Mucosa of stomach (tissue), 1 donor: ENCODE results near the gene GALT.

Source experiments
- H3K27me3 ChIP-seq: one replicate; pipeline ENCODE4 v1.7.0; 2013; ENCODE audit warnings: mild to moderate bottlenecking, low read length; ENCODE audit not compliant: control insufficient read depth, insufficient read depth
- H3K36me3 ChIP-seq: one replicate; pipeline ENCODE4 v1.7.0; 2013; ENCODE audit warnings: low read length; ENCODE audit not compliant: control insufficient read depth, insufficient read depth
- H3K4me1 ChIP-seq: one replicate; pipeline ENCODE4 v1.7.0; 2013; ENCODE audit warnings: mild to moderate bottlenecking, low read length; ENCODE audit not compliant: control insufficient read depth, insufficient read depth
- H3K4me3 ChIP-seq: one replicate; pipeline ENCODE4 v1.7.0; 2013; ENCODE audit warnings: low read length
- H3K9ac ChIP-seq: one replicate; pipeline ENCODE4 v1.7.0; 2013; ENCODE audit warnings: mild to moderate bottlenecking, low read length, moderate library complexity
- H3K9me3 ChIP-seq: one replicate; pipeline ENCODE4 v1.7.0; 2013; ENCODE audit warnings: mild to moderate bottlenecking, low read length, moderate library complexity; ENCODE audit not compliant: control insufficient read depth
- donor health status: Pancreatic carcinoma.

The GALT gene

DNA sequence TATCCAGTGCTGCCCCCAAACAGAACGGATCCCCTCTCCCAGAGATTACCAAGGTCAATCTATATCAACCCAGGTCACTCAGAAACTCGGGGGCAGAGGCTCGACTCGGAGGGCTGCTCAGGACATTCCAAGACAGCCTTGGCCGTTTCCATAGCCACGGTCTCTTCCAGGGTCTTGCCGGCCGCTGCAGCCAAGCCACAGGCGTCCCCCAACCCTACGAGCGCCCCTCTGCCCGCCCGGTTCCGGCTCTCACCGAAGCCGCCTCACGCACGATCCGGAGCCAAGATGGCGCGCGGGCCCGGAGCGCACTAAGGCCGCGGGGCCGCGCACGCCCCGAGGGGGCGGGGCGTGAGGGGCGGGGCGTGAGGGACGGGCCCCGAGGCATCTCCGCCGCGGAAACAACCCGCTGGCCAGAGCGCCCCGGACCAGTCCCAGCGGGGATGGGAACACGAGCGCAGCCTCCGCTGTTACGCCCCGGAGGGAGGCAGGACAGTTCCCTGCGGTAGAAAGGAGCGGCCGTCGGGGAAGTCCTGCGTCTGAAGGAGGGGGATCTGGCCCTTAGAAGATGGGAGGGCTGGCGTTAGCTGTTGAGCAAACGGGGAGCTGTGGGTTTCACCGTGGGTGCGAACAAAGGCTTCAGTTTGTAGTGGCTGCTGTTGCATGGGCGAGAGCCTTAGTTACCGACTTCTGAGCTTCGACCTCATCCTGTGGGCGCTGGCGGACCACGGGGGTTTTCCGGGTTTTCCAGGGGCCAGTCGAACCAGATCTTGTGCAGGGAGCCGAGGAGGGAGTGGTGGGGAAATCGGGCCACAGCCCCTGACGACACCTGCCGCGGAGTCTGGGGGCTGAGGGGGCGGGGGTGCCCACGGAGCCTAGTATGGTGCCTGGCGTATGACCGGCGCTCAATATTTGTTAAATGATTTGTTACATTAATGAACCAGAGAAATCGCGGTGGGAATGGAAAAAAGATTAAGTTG lies 34.4 kb upstream of the GALT start, which contains the start of gene RPP25L:
Gene RPP25L (minus strand): TSS at position 287 of the 977 bp plus-strand sequence. CDS start 801 bp downstream, outside the sequence.
- Histone ChIP-seq H3K9ac (peak within 1 kb of the TSS; percentile 90), H3K36me3 (no peaks in the 10 kb centered on the region), H3K27me3 (no peaks in the 10 kb centered on the region)

DNA sequence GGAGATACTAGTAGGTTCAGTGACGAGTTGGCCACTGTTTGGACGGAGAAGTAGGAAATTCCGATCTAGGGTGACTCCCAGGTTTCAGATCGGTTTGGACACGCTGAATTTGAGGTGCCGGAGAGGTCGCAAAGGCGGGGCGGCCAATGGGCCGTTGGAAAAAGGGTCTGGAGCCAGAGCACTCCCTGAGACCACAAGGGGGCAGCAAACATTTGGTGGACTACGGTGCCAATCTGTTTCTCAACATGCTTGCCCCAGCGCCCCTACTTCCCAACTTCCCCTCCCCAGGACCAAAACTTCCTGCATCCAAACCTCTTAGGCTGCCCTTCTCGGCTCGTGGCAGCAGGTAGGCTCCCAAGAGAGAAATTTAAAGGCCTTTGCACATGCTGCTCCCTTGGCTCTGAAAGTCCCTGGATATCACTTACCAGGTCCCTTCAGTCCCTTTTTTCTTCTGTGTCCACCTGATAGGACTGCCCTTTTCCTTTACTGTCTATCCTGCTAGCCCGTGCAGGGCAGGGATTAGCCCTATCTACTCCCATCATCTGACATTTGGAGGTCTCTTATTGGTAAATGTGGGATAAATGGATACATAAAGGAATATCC lies 33.6 kb upstream of the GALT start:
- peak overlapping the region; percentile 90 for H3K9ac ChIP-seq
- peak overlapping the region; percentile 48 for H3K4me3 ChIP-seq
- no peaks in the 10 kb centered on the region for H3K9me3 ChIP-seq
- no peaks in the 10 kb centered on the region for H3K36me3 ChIP-seq
- peaks cover 17% of the 10 kb centered on the region for H3K4me1 ChIP-seq
- no peaks in the 10 kb centered on the region for H3K27me3 ChIP-seq

More for the DNA sequence above, 34.4 kb upstream of the GALT start, which contains the start of gene RPP25L:
- H3K9me3 ChIP-seq = no peaks in the 10 kb centered on the region
- H3K4me1 ChIP-seq = peaks cover 17% of the 10 kb centered on the region
- peak within 1 kb of the TSS; percentile 48 for H3K4me3 ChIP-seq

DNA sequence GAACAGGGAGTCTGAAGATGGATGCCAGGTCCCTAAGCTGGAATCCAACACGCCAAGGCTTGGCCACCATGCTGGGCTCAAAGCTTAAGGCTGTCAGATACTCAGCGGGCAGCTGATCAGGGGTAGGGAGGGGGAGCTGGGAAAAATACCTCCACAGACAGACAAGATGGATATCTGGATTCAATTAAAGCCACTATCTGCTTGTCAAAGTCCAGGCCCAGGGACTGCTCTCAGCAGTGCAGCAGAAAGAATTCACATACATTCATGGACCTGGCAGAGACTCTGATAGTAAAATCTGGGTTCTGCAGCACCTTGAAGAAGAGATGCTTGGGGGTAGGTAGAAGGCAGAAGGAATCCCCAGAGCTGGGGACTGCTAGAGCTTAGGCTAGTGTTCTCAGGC lies 31.3 kb upstream of the GALT start:
- H3K27me3 ChIP-seq = no peaks in the 10 kb centered on the region
- no peaks in the 10 kb centered on the region for H3K9me3 ChIP-seq
- no peaks in the 10 kb centered on the region for H3K36me3 ChIP-seq
- peaks cover 26% of the 10 kb centered on the region for H3K4me1 ChIP-seq
- no peak overlapping the region for H3K9ac ChIP-seq
- H3K4me3 ChIP-seq = no peak overlapping the region

DNA sequence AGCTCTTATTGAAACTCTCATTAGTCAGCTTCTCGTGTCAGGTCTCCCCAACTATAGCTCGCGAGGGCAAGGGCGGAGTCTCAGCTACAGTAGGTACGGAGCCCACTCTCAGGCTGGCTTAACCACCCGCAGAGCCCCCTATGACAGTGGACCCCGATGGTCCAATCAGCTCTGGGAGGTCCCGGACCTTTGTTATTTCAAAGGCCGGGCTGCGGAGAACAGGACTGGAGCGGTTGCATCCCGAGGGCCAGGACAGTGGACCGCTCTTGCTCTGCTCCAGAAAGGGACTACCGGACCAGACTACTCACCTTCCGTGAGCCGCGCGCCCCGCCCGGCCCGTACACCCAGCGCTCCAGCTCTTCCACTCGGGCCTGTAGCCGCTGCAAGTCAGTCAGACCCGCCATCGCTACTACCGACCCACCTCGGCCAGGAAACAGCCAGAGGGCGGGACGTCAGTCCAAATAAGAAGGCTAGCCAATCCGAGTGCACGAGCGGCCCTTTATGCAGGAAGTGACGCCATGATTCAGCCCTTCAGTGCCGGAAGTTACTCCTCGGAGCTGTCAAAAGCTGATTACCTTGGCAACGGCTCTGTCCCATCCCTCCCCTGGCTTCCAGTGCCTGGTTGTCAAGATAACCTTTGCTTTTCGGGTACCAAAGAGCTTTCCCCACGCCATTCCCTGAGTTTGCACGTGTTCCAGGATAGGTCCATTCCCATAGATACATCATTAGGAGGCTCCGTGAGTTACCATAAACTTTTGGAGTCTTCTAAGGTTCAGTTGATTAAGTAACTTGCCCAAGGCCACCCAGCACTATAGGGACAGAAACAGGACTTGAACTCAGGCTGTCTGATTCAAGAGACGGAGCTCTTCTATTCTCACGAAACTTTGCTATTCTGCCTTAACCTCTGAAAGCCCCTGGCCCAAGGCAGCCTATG lies 26.1 kb upstream of the GALT start, which contains the start of gene DCTN3:
Gene DCTN3 (minus strand): TSS at position 435 of the 934 bp plus-strand sequence. CDS start 31 bp downstream, at position 404.
- H3K4me1 ChIP-seq = peaks cover 15% of the 10 kb centered on the region
- H3K27me3 ChIP-seq = peaks cover 40% of the 10 kb centered on the region
- H3K9me3 ChIP-seq = no peaks in the 10 kb centered on the region
- peak within 1 kb of the TSS; percentile 75 for H3K4me3 ChIP-seq
- peak within 1 kb of the TSS; percentile 87 for H3K9ac ChIP-seq
- no peaks in the 10 kb centered on the region for H3K36me3 ChIP-seq

DNA sequence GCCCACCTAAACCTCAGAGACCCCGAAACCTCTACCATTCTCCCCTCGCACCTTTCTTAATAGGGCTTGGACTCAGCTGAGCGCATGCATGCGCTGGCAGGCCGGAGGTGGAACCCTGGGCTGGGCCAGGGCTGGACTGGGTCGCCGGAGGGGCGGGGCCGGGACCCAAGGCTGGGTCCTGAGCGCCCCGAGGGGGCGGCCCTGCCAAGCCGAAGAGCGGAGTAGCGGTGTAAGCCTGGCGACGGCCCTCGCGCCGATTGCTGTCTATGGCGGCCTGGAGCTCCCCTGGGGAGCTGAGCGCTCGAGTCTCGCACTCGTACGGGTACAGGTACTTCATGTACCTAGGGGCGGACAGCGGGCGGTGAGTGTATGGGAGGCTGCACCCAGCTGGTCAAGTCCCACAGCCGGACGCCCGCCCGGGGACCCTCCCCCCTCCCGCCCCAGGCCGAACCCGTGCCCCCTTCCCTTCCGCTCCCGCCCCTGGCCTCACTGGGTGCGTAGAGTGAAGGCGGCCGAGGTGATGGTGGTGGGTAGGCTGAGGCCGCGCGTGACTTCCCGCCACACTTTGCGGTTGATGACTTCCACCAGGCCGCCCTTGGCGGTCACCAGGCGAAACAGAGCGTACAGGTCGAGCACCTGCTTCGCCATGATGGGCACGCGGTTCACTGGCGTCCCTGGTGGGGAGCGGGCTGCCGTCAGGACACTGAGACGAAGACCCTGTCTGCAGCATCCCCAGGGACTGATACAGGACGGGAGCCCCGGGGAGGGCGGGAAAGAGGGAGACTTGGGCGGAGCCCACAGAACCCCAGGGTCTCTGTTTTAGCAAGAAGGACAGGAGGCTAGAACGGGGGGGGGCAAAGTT lies 22.9 kb upstream of the GALT start:
- no peak overlapping the region for H3K4me3 ChIP-seq
- no peaks in the 10 kb centered on the region for H3K9me3 ChIP-seq
- peaks cover 22% of the 10 kb centered on the region for H3K4me1 ChIP-seq
- H3K27me3 ChIP-seq = peaks cover 72% of the 10 kb centered on the region
- H3K9ac ChIP-seq = no peak overlapping the region
- H3K36me3 ChIP-seq = no peaks in the 10 kb centered on the region

DNA sequence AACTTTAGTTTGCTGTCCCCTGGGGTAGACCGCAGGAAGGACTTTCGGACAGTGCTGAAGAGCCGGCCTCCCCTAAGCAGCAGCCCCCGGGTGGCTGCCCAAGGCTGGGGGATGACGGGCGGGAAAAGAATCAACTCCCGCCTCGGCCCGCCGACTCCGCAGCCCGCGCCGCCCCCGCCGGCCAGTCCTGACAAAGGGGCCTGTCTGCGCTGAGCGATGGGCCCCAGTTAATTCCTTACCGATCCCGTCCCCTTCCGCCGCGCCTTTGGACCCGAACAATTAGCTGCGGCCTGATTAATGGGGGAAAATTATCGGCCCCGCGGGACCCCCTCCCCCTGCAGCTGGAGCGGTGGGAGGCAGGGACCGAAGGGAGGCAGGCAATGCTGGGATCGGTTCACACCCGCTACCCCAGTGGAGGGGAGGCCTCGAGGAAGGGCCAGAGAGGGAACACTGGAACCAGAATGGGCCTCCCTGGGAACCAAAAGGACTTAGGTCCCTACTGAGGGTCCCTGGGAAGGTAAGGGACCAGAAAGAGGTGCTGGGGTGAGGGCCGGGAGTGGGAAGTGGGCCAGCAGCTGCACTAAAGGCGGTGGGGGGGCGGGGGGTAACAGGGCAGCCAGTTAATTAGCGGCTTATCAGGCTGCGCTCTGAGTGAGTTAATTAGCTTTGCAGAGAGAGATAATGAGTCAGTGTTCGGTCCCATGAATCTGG lies 21.8 kb upstream of the GALT start:
- Histone ChIP-seq H3K9me3 (no peaks in the 10 kb centered on the region), H3K4me3 (no peak overlapping the region), H3K9ac (no peak overlapping the region), H3K27me3 (peaks cover 81% of the 10 kb centered on the region), H3K4me1 (peaks cover 19% of the 10 kb centered on the region), H3K36me3 (no peaks in the 10 kb centered on the region)

DNA sequence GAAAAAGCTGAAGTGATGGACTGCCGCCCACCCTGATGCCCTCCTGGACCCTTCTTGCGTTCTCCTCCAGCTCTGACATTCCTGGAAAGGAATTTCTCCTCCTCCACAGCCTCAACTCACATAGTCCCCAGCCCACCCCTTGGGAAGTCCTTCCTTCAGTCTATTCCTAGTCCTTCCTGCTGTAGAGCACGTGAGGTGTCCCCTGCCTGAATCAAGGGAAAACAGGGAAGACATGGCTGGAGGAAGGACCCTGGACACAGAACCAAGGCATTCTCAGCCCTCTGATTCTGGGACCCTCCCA lies 21.3 kb upstream of the GALT start:
- Histone ChIP-seq H3K9ac (no peak overlapping the region), H3K36me3 (no peaks in the 10 kb centered on the region), H3K9me3 (no peaks in the 10 kb centered on the region), H3K27me3 (peaks cover 86% of the 10 kb centered on the region), H3K4me1 (peaks cover 18% of the 10 kb centered on the region), H3K4me3 (no peak overlapping the region)

DNA sequence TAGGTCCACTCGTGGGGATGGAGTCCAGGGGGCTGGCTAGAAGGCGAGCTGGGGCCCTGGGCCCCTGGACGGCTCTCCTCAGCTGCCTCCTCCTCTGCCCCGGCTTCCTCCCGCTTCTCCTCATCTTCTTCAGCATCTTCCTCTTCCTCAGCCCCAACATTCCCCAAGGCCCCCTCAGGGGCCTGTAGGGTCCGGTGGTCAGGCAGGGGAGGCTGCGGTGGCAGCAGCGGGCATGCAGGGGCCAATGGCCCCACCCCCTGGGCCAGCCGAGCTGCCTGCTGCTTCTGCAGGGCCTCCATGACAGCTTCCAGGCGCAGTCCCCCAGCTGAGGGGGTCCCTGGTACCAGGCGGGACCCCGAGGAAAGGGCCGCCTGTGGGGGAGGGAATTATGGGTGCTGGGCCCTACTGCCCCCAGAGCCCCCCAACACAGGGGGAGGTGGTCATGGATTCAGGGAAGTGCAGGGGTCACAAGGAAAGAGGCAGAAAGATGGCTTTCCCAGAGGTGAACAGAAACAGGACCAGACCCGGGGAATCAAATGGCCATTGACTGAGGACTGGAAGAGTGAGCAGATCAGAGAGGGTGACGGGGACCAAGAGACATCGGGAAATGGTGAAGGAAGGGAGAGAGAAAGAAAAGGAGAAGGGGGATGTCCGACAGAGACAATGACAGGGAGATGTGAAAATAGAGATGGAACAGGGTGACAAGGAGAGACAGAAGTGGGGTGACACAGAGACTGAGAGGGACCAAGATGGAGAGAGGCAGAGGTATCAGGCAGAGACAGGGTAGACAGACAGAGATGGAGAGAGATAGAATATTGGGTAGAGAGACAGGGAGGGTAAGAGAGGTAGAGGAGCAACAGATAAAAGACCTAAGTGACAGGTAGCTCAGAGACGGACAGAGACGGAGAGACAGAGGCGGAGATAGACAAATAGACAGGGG lies 18.5 kb upstream of the GALT start:
- H3K4me1 ChIP-seq = peaks cover 22% of the 10 kb centered on the region
- peaks cover 84% of the 10 kb centered on the region for H3K27me3 ChIP-seq
- H3K9ac ChIP-seq = no peak overlapping the region
- no peaks in the 10 kb centered on the region for H3K36me3 ChIP-seq
- no peak overlapping the region for H3K4me3 ChIP-seq
- H3K9me3 ChIP-seq = no peaks in the 10 kb centered on the region

DNA sequence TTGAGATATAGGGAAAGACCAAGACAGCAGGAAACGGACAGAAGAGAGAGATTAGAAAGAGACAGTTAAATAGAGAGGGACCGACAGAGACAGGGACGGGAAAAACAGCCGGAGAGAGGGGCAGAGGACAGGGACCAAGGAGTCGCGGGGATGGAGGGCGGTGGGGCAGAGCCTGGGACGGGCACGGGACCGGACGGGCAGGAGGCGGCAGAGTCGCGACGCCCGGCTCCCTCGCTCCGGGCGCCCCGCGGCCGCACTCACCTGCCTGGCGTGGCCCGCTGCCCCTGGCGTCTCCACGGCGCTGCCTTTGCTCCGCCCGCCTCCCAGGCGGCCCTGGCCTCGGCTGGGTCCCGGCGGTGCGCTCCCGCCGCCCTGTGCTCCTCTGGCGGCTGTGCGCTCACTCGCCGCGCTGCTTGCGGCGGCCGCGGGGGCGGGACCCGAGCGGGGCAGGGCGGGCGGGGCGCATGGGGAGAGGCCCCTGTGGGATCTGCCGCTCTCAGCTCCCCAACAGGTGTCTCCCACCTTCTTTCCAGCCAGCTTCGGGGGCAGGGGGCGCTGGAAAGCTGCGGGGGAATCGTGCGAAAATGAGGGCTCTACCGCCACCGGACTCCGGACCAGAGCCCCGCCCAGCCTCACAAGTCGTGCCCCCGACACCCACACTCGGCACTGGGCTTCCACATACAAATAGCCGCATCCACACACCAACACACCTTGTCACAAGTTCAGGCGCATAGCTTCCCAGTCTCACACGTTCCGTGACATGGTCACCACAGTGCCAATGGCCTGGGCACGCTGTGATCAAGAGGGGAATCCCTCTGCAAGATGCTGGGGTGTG lies 17.6 kb upstream of the GALT start, which contains the start of gene ARID3C:
Gene ARID3C (minus strand): TSS at position 411 of the 835 bp plus-strand sequence. CDS start 1,052 bp downstream, outside the sequence.
- Histone ChIP-seq H3K4me3 (no peak within 1 kb of the TSS), H3K9ac (no peak within 1 kb of the TSS)

More for the DNA sequence above, 17.6 kb upstream of the GALT start, which contains the start of gene ARID3C:
- Histone ChIP-seq H3K9me3 (no peaks in the 10 kb centered on the region), H3K27me3 (peaks cover 75% of the 10 kb centered on the region), H3K36me3 (no peaks in the 10 kb centered on the region), H3K4me1 (peaks cover 22% of the 10 kb centered on the region)
